GM12878 (cell line): ENCODE results near the gene SAP30L. TPM values are rescaled to one million over a fixed set of nuclear protein-coding genes. Genes with fewer than 3 reads are reported as not detected.
A peak's percentile ranks its signal among the peaks of the same experiment; 100 is the strongest.

Source experiments
- ATAC-seq: fragments of 200-7000 bp; cut with Tn5 transposase; 3 replicates; pipeline ENCODE4 v1.9.1; 2020; ENCODE audit warnings: mild to moderate bottlenecking, moderate library complexity
- BruUV-seq: library from RNA; stranded (reverse); fragments of 400-500 nt; replicated peaks from 2 replicates; lab custom pipeline; 2021; lab: Mats Ljungman, UMichigan
- CTCF ChIA-PET: fragments of 300-600 bp; sonication (Branson Sonifier 250); formaldehyde crosslinking; extraction: SDS; loops from one replicate; lab custom pipeline; 2021; ENCODE audit warnings: inconsistent platforms; lab: Yijun Ruan, JAX
- POLR2A ChIA-PET: fragments of 350-600 bp; formaldehyde crosslinking; extraction: SDS; loops from one replicate; lab custom pipeline; 2021; ENCODE audit warnings: inconsistent platforms; lab: Charles Lee
- RAD21 ChIA-PET: fragments of 300-600 bp; sonication (Branson Sonifier 250); formaldehyde crosslinking; loops from one replicate; lab custom pipeline; 2023; ENCODE audit warnings: antibody characterized with exemption; ENCODE audit not compliant: unreplicated experiment; lab: Charles Lee
- SMC1A ChIA-PET: fragments of 300-600 bp; sonication (Branson Sonifier 250); formaldehyde crosslinking; loops from one replicate; lab custom pipeline; 2023; ENCODE audit not compliant: unreplicated experiment, uncharacterized antibody; lab: Charles Lee
- DNase-seq: peaks from one replicate; pipeline ENCODE4 v3.0.0-alpha.2; 2011; ENCODE audit warnings: low read depth, low spot score
- FAIRE-seq: peaks from 3 replicates; lab custom pipeline; 2011; peaks lifted over from hg19 to GRCh38; lab: Jason Lieb, UNC
- H2AFZ ChIP-seq: 2 replicates; pipeline ENCODE4 v1.6.0; 2011; ENCODE audit warnings: low read depth, low read length, control low read depth; ENCODE audit not compliant: control insufficient read depth
- H3K27ac ChIP-seq: 2 replicates; pipeline ENCODE4 v1.5.1; 2011; ENCODE audit warnings: control low read depth; ENCODE audit not compliant: control insufficient read depth, insufficient read depth
- H3K27me3 ChIP-seq, 2 experiments: replicated peaks in 1 of 2; 2 replicates each; pipeline versions ENCODE4 v1.6.0 to v1.6.1; 2011; ENCODE audit warnings: low read length in 1 of 2; ENCODE audit not compliant: control insufficient read depth in 2 of 2, insufficient read depth in 2 of 2
- H3K36me3 ChIP-seq, 2 experiments: 2 replicates each; pipeline ENCODE4 v1.5.1; 2011; ENCODE audit warnings: low read length in 1 of 2; ENCODE audit not compliant: control insufficient read depth in 2 of 2, insufficient read depth in 2 of 2
- H3K4me1 ChIP-seq: 2 replicates; pipeline ENCODE4 v1.6.1; 2011; ENCODE audit warnings: mild to moderate bottlenecking, low read length, moderate library complexity, mixed read lengths; ENCODE audit not compliant: control insufficient read depth, insufficient read depth
- H3K4me2 ChIP-seq: 2 replicates; pipeline ENCODE4 v1.6.0; 2011; ENCODE audit warnings: control low read depth; ENCODE audit not compliant: control insufficient read depth, insufficient read depth
- H3K4me3 ChIP-seq: fragments of 200-600 bp; sonication (generic); 2 replicates; pipeline ENCODE4 v1.5.1; 2016
- H3K79me2 ChIP-seq: 2 replicates; pipeline ENCODE4 v1.6.0; 2011; ENCODE audit warnings: low read length; ENCODE audit not compliant: control insufficient read depth, insufficient read depth
- H3K9ac ChIP-seq: 2 replicates; pipeline ENCODE4 v1.8.0; 2011; ENCODE audit warnings: low read length, control low read depth, mixed read lengths; ENCODE audit not compliant: control insufficient read depth, insufficient read depth
- H3K9me3 ChIP-seq: replicated peaks from 3 replicates; pipeline ENCODE4 v1.5.1; 2011; ENCODE audit warnings: mild to moderate bottlenecking, low read length; ENCODE audit not compliant: control insufficient read depth, insufficient read depth
- H4K20me1 ChIP-seq: 2 replicates; pipeline ENCODE4 v1.6.0; 2011; ENCODE audit not compliant: control insufficient read depth, insufficient read depth
- HSF1 ChIP-seq: fragments of 150-350 bp; IDR thresholded peaks from 2 replicates; pipeline ENCODE4 v1.6.1; 2014; ENCODE audit warnings: mild to moderate bottlenecking, low read depth, low read length
- TCF12 ChIP-seq: IDR thresholded peaks from 2 replicates; pipeline ENCODE4 v1.6.1; 2011; ENCODE audit warnings: low read depth, mild to moderate bottlenecking, low read length
- WGBS: methylation state at CpG from one replicate; pipeline ENCODE4 v1.1.6; 2016; ENCODE audit warnings: low lambda C conversion rate; ENCODE audit not compliant: insufficient replicate concordance, insufficient coverage; ENCODE audit errors: missing lambda C conversion rate; 5-methylcytosine and 5-hydroxymethylcytosine counted together
- in situ Hi-C: fragments of 300-500 bp; cut with MboI; formaldehyde crosslinking; loops from 9 replicates; pipeline ENCODE4 v1.14.3; 2018; ENCODE audit warnings: mixed read lengths
- intact Hi-C: fragments of 100-400 bp; cut with micrococcal nuclease; formaldehyde crosslinking; loops from one replicate; pipeline ENCODE4 v1.14.2; 2022; ENCODE audit not compliant: unreplicated experiment
- polyA plus RNA-seq, 11 experiments: library from polyadenylated mRNA; depleted of rRNA in 4 of 11; unstranded in 6 of 11; stranded (reverse) in 5 of 11; fragments of >200 nt; fragmentation: Nextera tagmentation in 4 of 11; fragmentation: Illumina TruSeq in 1 of 11; extraction: Ambion mirVana in 4 of 11; extraction: Trizol in 1 of 11; gene quantifications; 1 replicate in 1 of 11; 2 replicates in 10 of 11; pipeline versions ENCODE4 v1.2.1 to v1.2.3, GENCODE V29; 2011 to 2016; ENCODE audit warnings: inconsistent platforms in 2 of 11, missing spikeins in 2 of 11, low read depth in 1 of 11
- total RNA-seq, 4 experiments: library from RNA; depleted of rRNA in 3 of 4; stranded (reverse); fragments of >200 nt in 3 of 4; fragmentation: Illumina TruSeq in 1 of 4; extraction: Trizol in 1 of 4; gene quantifications; 2 replicates each; pipeline versions ENCODE4 v1.2.1 to v1.2.3, GENCODE V29; 2013 to 2021

SAP30L gene
- total and polyA plus RNA-seq, 10 of the 15 experiments (the other 5 are each of a cell fraction or from before 2014, with no cell fraction given): 2.4 to 36.8 (median 15.7) TPM

DNA sequence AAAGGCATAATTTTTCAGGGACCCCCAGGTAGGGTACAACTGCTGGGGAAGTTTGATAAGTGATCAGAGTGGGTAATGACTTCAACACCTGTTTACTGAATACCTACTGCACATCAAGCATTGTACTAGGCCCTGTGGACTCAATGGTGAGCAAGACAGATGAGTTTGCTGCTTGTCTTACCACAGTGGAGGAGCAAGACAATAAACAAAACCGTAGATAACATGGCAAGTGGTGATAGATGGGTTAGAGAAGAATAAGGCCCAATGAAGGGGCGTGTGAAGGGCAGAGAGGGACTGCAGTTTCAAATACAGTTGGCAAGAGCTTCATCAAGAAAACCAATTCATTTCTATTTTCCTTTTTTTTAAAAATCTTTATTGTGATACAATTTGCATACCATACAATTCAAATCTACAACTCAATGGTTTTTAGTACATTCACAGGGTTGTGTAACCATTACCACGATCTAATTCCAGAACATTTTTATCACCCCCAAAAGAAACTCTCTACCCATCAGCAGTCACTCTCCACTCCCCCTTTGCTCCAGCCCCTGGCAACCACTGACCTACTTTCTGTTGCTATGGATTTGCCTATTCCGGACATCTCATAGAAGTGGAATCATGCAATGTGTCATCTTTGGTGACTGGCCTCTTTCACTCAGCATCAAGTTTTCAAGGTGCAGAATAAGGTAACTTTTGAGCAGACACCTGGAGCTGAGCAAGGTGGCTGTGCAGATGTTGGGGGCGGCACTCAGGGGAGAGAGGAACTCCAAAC lies 64.2 kb downstream of the SAP30L start:
- Histone ChIP-seq H4K20me1 (no peaks in the 10 kb centered on the region), H2AFZ (no peak overlapping the region), H3K9ac (no peak overlapping the region), H3K9me3 (no peaks in the 10 kb centered on the region), H3K27ac (no peak overlapping the region), H3K36me3 (no peaks in the 10 kb centered on the region; a peak in 1 of 4 replicates), H3K27me3 (no peaks in the 10 kb centered on the region), H3K4me2 (peak overlapping the region; percentile 38; the same call in 1 of the 2 replicates), H3K4me1 (peaks cover 41% of the 10 kb centered on the region), H3K4me3 (no peak overlapping the region), H3K79me2 (no peaks in the 10 kb centered on the region)
- 81% methylated on average over 5 of the region's 5 CpGs for WGBS
- CTCF ChIA-PET: interaction anchor here (0.5 to 3.5 kb wide), 5 partner anchors 11 to 79 kb away, joined by 4 to 41 read pairs (median 5); no protein-coding TSS in a partner anchor
- intact Hi-C loops: loop anchor here (5.0 to 10.0 kb wide), 2 partner anchors 52 to 245 kb away; partner anchors contain the start of gene LARP1
- TF ChIP-seq TCF12 (0 out of 2 replicates have a peak, but pooled peaks have one; percentile 37), HSF1 (no peak)
- in situ Hi-C loops: no loop called here
- ATAC-seq (no peak), FAIRE-seq (no peak), DNase-seq (no peak)
- SMC1A ChIA-PET: interaction anchor here (0.6 to 9.5 kb wide), 5 partner anchors 9 to 424 kb away, joined by 3 to 108 read pairs (median 3); no protein-coding TSS in a partner anchor
- POLR2A ChIA-PET: interaction anchor here (0.7 kb wide), 1 partner anchor 14 kb away, joined by 3 read pairs; no protein-coding TSS in a partner anchor
- no TSS peak for BruUV-seq
- RAD21 ChIA-PET: interaction anchor here (1.0 to 8.2 kb wide), 2 partner anchors 8 to 88 kb away, joined by 3 to 62 read pairs; no protein-coding TSS in a partner anchor

Other genes with a start within 250 kb of the SAP30L start
- 0.17 and 0.49 TPM in 2 replicates for gene HAND1, start 32.2 kb downstream of the SAP30L start, total RNA-seq (2014; rRNA removed)
- gene HAND1, start 32.2 kb downstream of the SAP30L start, total RNA-seq (2014; rRNA removed; fragmentation: Illumina TruSeq; extraction: Trizol): 0.22 TPM in 1 of 2 replicates, not detected in the other
- 0.36 and 0.64 TPM in 2 replicates for gene HAND1, start 32.2 kb downstream of the SAP30L start, total RNA-seq (2021)
- gene HAND1, start 32.2 kb downstream of the SAP30L start, polyA plus RNA-seq (2011; rRNA removed): not detected in 2 replicates
- gene HAND1, start 32.2 kb downstream of the SAP30L start, polyA plus RNA-seq (2014; fragmentation: Illumina TruSeq; extraction: Trizol): 0.24 and 0.31 TPM in 2 replicates
- under 1 TPM in 1 of 2 experiments, not detected in 1; 0.06 TPM for gene HAND1, start 32.2 kb downstream of the SAP30L start, polyA plus RNA-seq (2014; fragmentation: Nextera tagmentation; extraction: Ambion mirVana)
- 0.41 and 1.0 TPM in 2 replicates for gene HAND1, start 32.2 kb downstream of the SAP30L start, polyA plus RNA-seq (2014; rRNA removed)
- not detected for gene HAND1, start 32.2 kb downstream of the SAP30L start, polyA plus RNA-seq (2016; fragmentation: Nextera tagmentation; extraction: Ambion mirVana)